ENCODE measurements around the gene SLC12A5.

The SLC12A5 gene

GRCh38 chr20:46083101-46083500, 54.1 kb downstream of the SLC12A5 start:
- no peak overlapping the region for H3K27ac ChIP-seq
- ChIA-PET POLR2A (ENCODE audit: low non-redundant PET) (no interaction called here), CTCF (interaction anchor here (0.5 to 0.9 kb wide), 3 partner anchors 60 to 283 kb away, joined by 3 to 4 read pairs (median 3); no protein-coding TSS in a partner anchor)
- TF ChIP-seq CTCF (conservative IDR thresholded peaks at IDR 0.05; ENCODE audit: low read depth), result no peak
- DNase-seq (ENCODE audit: low spot score), result no peak

GRCh38 chr20:46083531-46084061, 54.6 kb downstream of the SLC12A5 start:
- no peak for TF ChIP-seq CTCF (conservative IDR thresholded peaks at IDR 0.05; ENCODE audit: low read depth)
- H3K27ac ChIP-seq, result no peak overlapping the region
- no peak for DNase-seq (ENCODE audit: low spot score)
- ChIA-PET CTCF (interaction anchor here (0.5 to 0.9 kb wide), 3 partner anchors 61 to 284 kb away, joined by 3 to 4 read pairs (median 3); no protein-coding TSS in a partner anchor), POLR2A (ENCODE audit: low non-redundant PET) (no interaction called here)

- ChIA-PET POLR2A (ENCODE audit: low non-redundant PET) (no interaction called here), CTCF (interaction anchor here (0.6 to 1.1 kb wide), 8 partner anchors 12 to 807 kb away, joined by 3 to 5 read pairs (median 3); no protein-coding TSS in a partner anchor)
- DNase-seq (ENCODE audit: low spot score), result no peak
- TF ChIP-seq CTCF (conservative IDR thresholded peaks at IDR 0.05; ENCODE audit: low read depth), result no peak
- H3K27ac ChIP-seq, result no peak overlapping the region
These were observed 55.8 kb downstream of the SLC12A5 start for GRCh38 chr20:46084805-46085178.

GRCh38 chr20:46085179-46085851, 56.3 kb downstream of the SLC12A5 start:
- TF ChIP-seq CTCF (conservative IDR thresholded peaks at IDR 0.05; ENCODE audit: low read depth), result no peak
- H3K27ac ChIP-seq, result no peak overlapping the region
- CTCF ChIA-PET, result interaction anchor here (0.6 to 1.1 kb wide), 7 partner anchors 37 to 662 kb away, joined by 3 to 4 read pairs (median 3); no protein-coding TSS in a partner anchor
- POLR2A ChIA-PET (ENCODE audit: low non-redundant PET), result no interaction called here
- DNase-seq (ENCODE audit: low spot score), result peak; percentile 26

GRCh38 chr20:46087161-46087560, 58.1 kb downstream of the SLC12A5 start:
- ChIA-PET POLR2A (ENCODE audit: low non-redundant PET) (no interaction called here), CTCF (interaction anchor here (0.8 to 2.0 kb wide), 3 partner anchors 9 to 100 kb away, joined by 4 to 11 read pairs (median 5); no protein-coding TSS in a partner anchor)
- H3K27ac ChIP-seq, result no peak overlapping the region
- peak; percentile 75 for TF ChIP-seq CTCF (conservative IDR thresholded peaks at IDR 0.05; ENCODE audit: low read depth)
- DNase-seq (ENCODE audit: low spot score), result no peak

GRCh38 chr20:46088409-46089166, 59.6 kb downstream of the SLC12A5 start:
- peak overlapping the region; percentile 90 for H3K27ac ChIP-seq
- peak; percentile 48 for DNase-seq (ENCODE audit: low spot score)
- TF ChIP-seq CTCF (conservative IDR thresholded peaks at IDR 0.05; ENCODE audit: low read depth), result no peak
- ChIA-PET POLR2A (ENCODE audit: low non-redundant PET) (no interaction called here), CTCF (interaction anchor here (0.7 to 2.0 kb wide), 5 partner anchors 11 to 795 kb away, joined by 3 to 11 read pairs (median 4); no protein-coding TSS in a partner anchor)

Data from RWPE1 (cell line).